K562 (cell line): ENCODE data around the gene ADAM22. TPM values are rescaled to one million over a fixed set of nuclear protein-coding genes. Genes with fewer than 3 reads are reported as not detected.

Experiments used
- ATAC-seq: fragments of 200-7000 bp; cut with Tn5 transposase; 3 replicates; pipeline ENCODE4 v1.9.1; 2020; ENCODE audit warnings: moderate library complexity
- BruUV-seq: library from RNA; stranded (reverse); fragments of 400-500 nt; replicated peaks from 2 replicates; lab custom pipeline; 2021; lab: Mats Ljungman, UMichigan
- CTCF ChIA-PET: fragments of 300-600 bp; formaldehyde crosslinking; extraction: SDS; loops from one replicate; lab custom pipeline; 2021; ENCODE audit warnings: low intra/inter-chr PET ratio; lab: Yijun Ruan, JAX
- POLR2A ChIA-PET: fragments of 300-600, 350-650 bp; sonication (Branson Sonifier 250); formaldehyde crosslinking; extraction: SDS; loops from one replicate; lab custom pipeline; 2021; ENCODE audit warnings: antibody characterized with exemption, inconsistent platforms; lab: Yijun Ruan, JAX
- DNase-seq, 4 experiments: peaks; one replicate each; pipeline versions ENCODE4 v3.0.0 to v3.0.0-alpha.2; 2011 to 2018; ENCODE audit warnings: low spot score in 3 of 4, mixed read lengths in 3 of 4; ENCODE audit errors: extremely low read depth in 1 of 4
- FAIRE-seq: peaks from 2 replicates; lab custom pipeline; 2011; peaks lifted over from hg19 to GRCh38; lab: Jason Lieb, UNC
- H2AFZ ChIP-seq: 2 replicates; pipeline ENCODE4 v1.6.0; 2011; ENCODE audit warnings: low read depth, low read length, control low read depth, inconsistent platforms
- H3K27ac ChIP-seq: fragments of 200-600 bp; 3 replicates; pipeline ENCODE4 v1.8.0; 2011; ENCODE audit warnings: low read depth, mild to moderate bottlenecking, control low read depth, inconsistent platforms, low read length, moderate library complexity, mixed read lengths; ENCODE audit errors: extremely low read depth
- H3K27me3 ChIP-seq, 2 experiments: fragments of 300-600 bp in 1 of 2; 2 replicates in 1 of 2; 3 replicates in 1 of 2; pipeline versions ENCODE4 v1.6.0 to v1.8.0; 2011; ENCODE audit warnings: inconsistent platforms in 2 of 2, low read length in 2 of 2, mild to moderate bottlenecking in 1 of 2, mixed read lengths in 1 of 2, moderate library complexity in 1 of 2; ENCODE audit not compliant: control insufficient read depth in 2 of 2, insufficient read depth in 2 of 2
- H3K36me3 ChIP-seq: fragments of 300-600 bp; 3 replicates; pipeline ENCODE4 v1.8.0; 2011; ENCODE audit warnings: mild to moderate bottlenecking, low read length, inconsistent platforms; ENCODE audit not compliant: control insufficient read depth, insufficient read depth
- H3K4me1 ChIP-seq, 2 experiments: fragments of 200-600 bp in 1 of 2; replicated peaks in 1 of 2; 2 replicates in 1 of 2; 3 replicates in 1 of 2; pipeline versions ENCODE4 v1.5.1 to v1.8.0; 2011; ENCODE audit warnings: inconsistent platforms in 2 of 2, low read length in 2 of 2, mild to moderate bottlenecking in 1 of 2, mixed read lengths in 1 of 2, moderate library complexity in 1 of 2; ENCODE audit not compliant: control insufficient read depth in 2 of 2, insufficient read depth in 2 of 2
- H3K4me2 ChIP-seq: 2 replicates; pipeline ENCODE4 v1.6.1; 2011; ENCODE audit warnings: low read length, control low read depth, inconsistent platforms, mixed read lengths; ENCODE audit not compliant: insufficient read depth
- H3K4me3 ChIP-seq: fragments of 200-600 bp; sonication (generic), shearing (Covaris generic); 2 replicates; pipeline ENCODE4 v1.5.1; 2016; ENCODE audit warnings: control low read depth, inconsistent platforms
- H3K79me2 ChIP-seq: fragments of 200-600 bp; 3 replicates; pipeline ENCODE4 v1.8.0; 2011; ENCODE audit warnings: low read length, inconsistent platforms; ENCODE audit not compliant: control insufficient read depth, insufficient read depth
- H3K9ac ChIP-seq, 2 experiments: 2 replicates each; pipeline versions ENCODE4 v1.6.0 to v1.6.1; 2011; ENCODE audit warnings: low read depth in 2 of 2, low read length in 2 of 2, control low read depth in 1 of 2, inconsistent platforms in 1 of 2, mild to moderate bottlenecking in 1 of 2, mixed read lengths in 1 of 2; ENCODE audit not compliant: insufficient read depth in 1 of 2
- H3K9me1 ChIP-seq: one replicate; pipeline ENCODE4 v1.6.0; 2011; ENCODE audit warnings: inconsistent platforms, mild to moderate bottlenecking, low read length, moderate library complexity; ENCODE audit not compliant: control insufficient read depth, insufficient read depth
- H3K9me3 ChIP-seq: replicated peaks from 2 replicates; pipeline ENCODE4 v1.5.1; 2011; ENCODE audit warnings: low read depth, low read length, inconsistent platforms; ENCODE audit not compliant: control insufficient read depth, insufficient read depth
- H4K20me1 ChIP-seq: replicated peaks from 2 replicates; pipeline ENCODE4 v1.6.1; 2011; ENCODE audit warnings: low read length, inconsistent platforms, mixed read lengths; ENCODE audit not compliant: control insufficient read depth, insufficient read depth
- BHLHE40 ChIP-seq: IDR thresholded peaks from 2 replicates; pipeline ENCODE4 v1.6.1; 2011; ENCODE audit warnings: low read length, improper control_type of control experiment
- BRF1 ChIP-seq: IDR thresholded peaks from 3 replicates; pipeline ENCODE4 v1.6.1; 2011; ENCODE audit warnings: borderline replicate concordance, mild to moderate bottlenecking; ENCODE audit not compliant: insufficient read length; ENCODE audit errors: extremely low read depth
- CREB3 ChIP-seq: fragments of 450-650 bp; conservative IDR thresholded peaks from 2 replicates; pipeline ENCODE4 v1.6.1; 2016; ENCODE audit warnings: missing genetic modification characterization, low read depth, mild to moderate bottlenecking, missing compliant biosample characterization, moderate library complexity
- DACH1 ChIP-seq: fragments of 450-650 bp; IDR thresholded peaks from 2 replicates; pipeline ENCODE4 v1.6.1; 2018; ENCODE audit not compliant: partially characterized antibody
- DMBX1 ChIP-seq: fragments of 250-450 bp; sonication (Bioruptor Pico); IDR thresholded peaks from 2 replicates; pipeline ENCODE4 v1.8.0; 2022; ENCODE audit warnings: inconsistent platforms, mild to moderate bottlenecking, moderate library complexity, borderline replicate concordance
- E2F4 ChIP-seq: sonication (generic); formaldehyde crosslinking; IDR thresholded peaks from 2 replicates; pipeline ENCODE4 v1.8.0; 2022; ENCODE audit warnings: mild to moderate bottlenecking, low read depth, missing genetic modification reagents
- ELK3 ChIP-seq: fragments of 450-650 bp; formaldehyde crosslinking; IDR thresholded peaks from 2 replicates; pipeline ENCODE4 v1.4.0; 2020; ENCODE audit warnings: mild to moderate bottlenecking
- NR2C1 ChIP-seq, 2 experiments: fragments of 450-650 bp; IDR thresholded peaks; 2 replicates each; pipeline ENCODE4 v1.6.1; 2017; ENCODE audit warnings: mild to moderate bottlenecking in 2 of 2, antibody characterized with exemption in 1 of 2, inconsistent platforms in 1 of 2, missing compliant biosample characterization in 1 of 2, missing genetic modification characterization in 1 of 2
- PPARD ChIP-seq: fragments of 250-450 bp; sonication (Bioruptor Pico); IDR thresholded peaks from 2 replicates; pipeline ENCODE4 v1.8.0; 2022; ENCODE audit warnings: inconsistent platforms, mild to moderate bottlenecking, moderate library complexity
- SNIP1 ChIP-seq: fragments of 450-650 bp; IDR thresholded peaks from 2 replicates; pipeline ENCODE4 v1.7.1; 2017; ENCODE audit warnings: low read depth, mild to moderate bottlenecking
- SPI1 ChIP-seq: IDR thresholded peaks from 2 replicates; pipeline ENCODE4 v1.6.1; 2011; ENCODE audit warnings: low read depth, low read length, control low read depth, borderline replicate concordance
- TAF15 ChIP-seq: fragments of 200-400 bp; formaldehyde crosslinking; IDR thresholded peaks from 2 replicates; pipeline ENCODE4 v1.6.1; 2017; ENCODE audit warnings: mild to moderate bottlenecking, low read depth, low read length, moderate library complexity
- ZNF184 ChIP-seq: sonication (generic); formaldehyde crosslinking; IDR thresholded peaks from 2 replicates; pipeline ENCODE4 v1.5.0; 2020; ENCODE audit warnings: missing genetic modification reagents
- ZNF354B ChIP-seq: fragments of 250-450 bp; sonication (Bioruptor Pico); IDR thresholded peaks from 2 replicates; pipeline ENCODE4 v1.4.0; 2020
- ZNF79 ChIP-seq: fragments of 250-450 bp; sonication (Bioruptor Pico); IDR thresholded peaks from 2 replicates; pipeline ENCODE4 v1.4.0; 2020; ENCODE audit warnings: low read depth, mild to moderate bottlenecking, moderate library complexity
- WGBS: fragments of 100-300 bp; shearing (Covaris generic); methylation state at CpG from one replicate; pipeline ENCODE4 v1.1.6; 2016; ENCODE audit warnings: low coverage, mixed read lengths; ENCODE audit not compliant: insufficient coverage; ENCODE audit errors: missing lambda C conversion rate; 5-methylcytosine and 5-hydroxymethylcytosine counted together
- in situ Hi-C: fragments of 300-500 bp; cut with MboI; formaldehyde crosslinking; loops from 4 replicates; pipeline ENCODE4 v1.15.0; 2018; ENCODE audit warnings: inconsistent platforms, mixed read lengths
- intact Hi-C: fragments of 100-400 bp; cut with micrococcal nuclease; formaldehyde crosslinking; loops from 2 replicates; pipeline ENCODE4 v1.14.2; 2022
- polyA plus RNA-seq, 8 experiments: library from polyadenylated mRNA; depleted of rRNA in 4 of 8; stranded (reverse) in 5 of 8; unstranded in 3 of 8; fragments of >200 nt; fragmentation: Nextera tagmentation in 2 of 8; fragmentation: Illumina TruSeq in 1 of 8; extraction: Ambion mirVana in 2 of 8; extraction: Trizol in 1 of 8; gene quantifications; 2 replicates each; pipeline versions ENCODE4 v1.2.1 to v1.2.3, GENCODE V29; 2011 to 2014; ENCODE audit warnings: inconsistent platforms in 1 of 8, missing spikeins in 1 of 8
- total RNA-seq, 7 experiments: library from RNA; depleted of rRNA in 6 of 7; stranded (reverse); fragments of >200 nt in 6 of 7; fragmentation: Illumina TruSeq in 2 of 7; extraction: Trizol in 2 of 7; gene quantifications; 2 replicates each; pipeline versions ENCODE4 v1.2.1 to v1.2.3, GENCODE V29; 2011 to 2021; ENCODE audit warnings: low replicate concordance in 1 of 7

Gene ADAM22
- total and polyA plus RNA-seq, 9 of the 15 experiments (the other 6 are each of a cell fraction or from before 2014, with no cell fraction given): 0.01 to 0.58 (median 0.18) TPM

- no peaks in the 10 kb centered on the region for H3K36me3 ChIP-seq
- CTCF ChIA-PET: no interaction called here
- H3K9ac ChIP-seq: no peak overlapping the region
- H3K4me2 ChIP-seq: no peak overlapping the region
- WGBS: 0% methylated on average over 3 of the region's 3 CpGs
- FAIRE-seq (no peak), ATAC-seq (no peak), DNase-seq (no peak)
- no peak overlapping the region for H2AFZ ChIP-seq
- H3K27me3 ChIP-seq: no peaks in the 10 kb centered on the region; a peak in 1 of 5 replicates
- no peak overlapping the region for H3K4me3 ChIP-seq
- in situ Hi-C loops: loop anchor here (25.0 kb wide), 1 partner anchor 318 kb away; no protein-coding TSS in a partner anchor
- BruUV-seq: no TSS peak
- no peaks in the 10 kb centered on the region for H4K20me1 ChIP-seq
- no peak overlapping the region for H3K27ac ChIP-seq
- H3K4me1 ChIP-seq: no peaks in the 10 kb centered on the region
- H3K79me2 ChIP-seq: no peaks in the 10 kb centered on the region
- H3K9me1 ChIP-seq: no peaks in the 10 kb centered on the region
- no peaks in the 10 kb centered on the region for H3K9me3 ChIP-seq
- intact Hi-C loops: no loop called here
- POLR2A ChIA-PET: no interaction called here
- TF ChIP-seq CREB3 (tag): no peak
- TF ChIP-seq BRF1: no peak
- no peak for TF ChIP-seq ZNF184
- TF ChIP-seq ZNF354B (CRISPR knock-in tag): no peak
- TF ChIP-seq DACH1: no peak
- no peak for TF ChIP-seq SPI1
- TF ChIP-seq PPARD (CRISPR knock-in tag): no peak
- no peak for TF ChIP-seq TAF15
- no peak for TF ChIP-seq NR2C1 (IDR thresholded peaks at IDR 0.05)
- TF ChIP-seq NR2C1 (tag; IDR thresholded peaks at IDR 0.05): no peak
- TF ChIP-seq SNIP1: no peak
- TF ChIP-seq BHLHE40: no peak
- TF ChIP-seq DMBX1 (CRISPR knock-in tag): no peak
- TF ChIP-seq E2F4 (CRISPR knock-in tag): no peak
- no peak for TF ChIP-seq ZNF79
- TF ChIP-seq ELK3 (CRISPR knock-in tag): no peak
Measured at GRCh38 chr7:88105231-88105630, 171.2 kb downstream of the ADAM22 start.
